IgD-negative memory B cell (primary cell): ENCODE results near the gene PRKN. TPM values are rescaled to one million over a fixed set of nuclear protein-coding genes. Genes with fewer than 3 reads are reported as not detected.

Experiments
- H3K27ac Mint-ChIP-seq, 3 donors: one replicate each; pipeline ENCODE4 v1.8.0; 2020 to 2022; ENCODE audit warnings: mild to moderate bottlenecking in 3 of 3, mixed read lengths in 3 of 3, moderate library complexity in 1 of 3
- H3K27me3 Mint-ChIP-seq: one replicate; pipeline ENCODE4 v1.8.0; 2021; ENCODE audit warnings: mixed read lengths
- H3K36me3 Mint-ChIP-seq: one replicate; pipeline ENCODE4 v1.8.0; 2020; ENCODE audit warnings: mild to moderate bottlenecking, mixed read lengths
- H3K4me1 Mint-ChIP-seq, 3 donors: one replicate each; pipeline ENCODE4 v1.8.0; 2020 to 2022; ENCODE audit warnings: mixed read lengths in 3 of 3, mild to moderate bottlenecking in 1 of 3
- H3K4me3 Mint-ChIP-seq, 4 donors: one replicate each; pipeline ENCODE4 v1.8.0; 2020 to 2022; ENCODE audit warnings: mild to moderate bottlenecking in 4 of 4, mixed read lengths in 4 of 4, moderate library complexity in 3 of 4
- H3K9me3 Mint-ChIP-seq, 3 donors: one replicate each; pipeline ENCODE4 v1.8.0; 2020 to 2021; ENCODE audit warnings: mixed read lengths in 3 of 3, mild to moderate bottlenecking in 1 of 3
- polyA plus RNA-seq: library from polyadenylated mRNA; unstranded; fragments of 300-500 nt; fragmentation: Illumina TruSeq; gene quantifications from one replicate; pipeline ENCODE4 v1.2.3, GENCODE V29; 2021

The PRKN gene
- polyA plus RNA-seq, 1 donor from 2014 or later = 0.55 TPM

GRCh38 chr6:161359618-161359945, 1368.0 kb downstream of the PRKN start:
- Mint-ChIP-seq H3K9me3 (peaks cover 0 to 12% (median 4%) of the 10 kb centered on the region in 3 donors), H3K4me3 (no peak overlapping the region), H3K27me3 (no peaks in the 10 kb centered on the region), H3K36me3 (peaks cover 5% of the 10 kb centered on the region), H3K27ac (no peak overlapping the region), H3K4me1 (peaks cover 0 to 10% (median 10%) of the 10 kb centered on the region in 3 donors)

DNA sequence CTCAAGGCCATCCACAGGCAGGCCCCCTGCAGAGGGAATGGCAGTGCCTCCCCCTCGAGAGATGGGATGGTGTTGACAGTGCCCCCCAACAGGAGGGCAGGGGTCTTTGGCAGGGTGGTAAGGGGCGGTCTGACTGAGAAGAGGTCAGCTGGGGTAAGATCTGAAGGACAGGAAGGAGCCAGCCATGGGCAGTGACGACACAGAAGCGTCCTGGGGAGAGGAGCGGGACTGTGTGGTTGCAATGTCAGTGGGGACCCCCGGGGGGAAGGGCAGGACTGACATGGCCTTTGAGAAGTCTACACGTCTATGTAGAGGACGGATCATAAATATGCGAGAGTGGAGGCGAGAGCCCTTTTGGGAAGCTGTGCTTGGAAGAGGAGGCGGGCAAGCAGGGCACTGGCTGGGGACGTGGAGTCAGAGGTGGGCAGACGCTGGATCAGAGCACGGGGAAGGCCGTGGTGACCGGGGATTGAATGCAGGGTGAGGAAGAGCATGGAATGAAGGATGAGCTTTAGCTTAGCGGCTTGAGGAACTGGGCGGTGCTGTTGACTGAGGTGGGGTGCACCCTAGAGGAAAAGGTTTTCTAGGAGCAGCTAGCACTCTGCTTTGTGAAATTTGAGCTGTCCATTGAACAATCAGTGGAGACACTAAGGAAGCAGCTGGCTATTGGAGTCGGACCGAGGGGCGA, 1371.3 kb downstream of the PRKN start:
- H3K4me1 Mint-ChIP-seq = peaks cover 0 to 10% (median 10%) of the 10 kb centered on the region in 3 donors
- H3K4me3 Mint-ChIP-seq = peak overlapping the region in 1 of 4 donors; percentile 52
- peaks cover 4% of the 10 kb centered on the region for H3K36me3 Mint-ChIP-seq
- peaks cover 0 to 6% (median 2%) of the 10 kb centered on the region in 3 donors for H3K9me3 Mint-ChIP-seq
- H3K27me3 Mint-ChIP-seq = no peaks in the 10 kb centered on the region
- peak overlapping the region in 1 of 3 donors; percentile 47 for H3K27ac Mint-ChIP-seq

DNA sequence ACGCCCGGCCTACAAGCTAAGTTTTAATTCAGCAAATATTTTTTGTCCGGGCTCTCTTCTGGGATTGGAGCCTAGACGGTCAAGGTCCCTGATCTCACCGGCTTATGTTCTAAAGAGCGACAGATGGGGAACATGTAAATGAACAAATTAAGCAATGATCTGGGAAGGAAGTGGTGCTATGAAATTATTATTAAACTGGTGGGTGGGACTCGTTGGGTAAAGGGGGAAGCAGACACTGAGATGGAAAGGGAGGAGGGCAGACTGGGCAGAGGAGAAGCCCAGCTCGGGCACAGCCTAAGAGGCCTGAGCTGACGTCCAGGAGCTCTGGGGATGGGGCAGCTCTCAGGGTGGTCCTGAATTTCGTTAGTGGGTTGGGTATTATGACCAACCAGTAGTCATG, 1371.9 kb downstream of the PRKN start:
- Mint-ChIP-seq H3K27ac (peak overlapping the region in 1 of 3 donors; percentile 47), H3K36me3 (peaks cover 4% of the 10 kb centered on the region), H3K4me1 (peaks cover 0 to 10% (median 10%) of the 10 kb centered on the region in 3 donors), H3K4me3 (no peak overlapping the region), H3K27me3 (no peaks in the 10 kb centered on the region), H3K9me3 (peaks cover 0 to 6% (median 2%) of the 10 kb centered on the region in 3 donors)

GRCh38 chr6:161354956-161355355, 1372.6 kb downstream of the PRKN start:
- H3K27me3 Mint-ChIP-seq = no peaks in the 10 kb centered on the region
- H3K36me3 Mint-ChIP-seq = peaks cover under 1% of the 10 kb centered on the region
- peaks cover 0 to 6% (median 2%) of the 10 kb centered on the region in 3 donors for H3K9me3 Mint-ChIP-seq
- no peak overlapping the region for H3K4me3 Mint-ChIP-seq
- H3K27ac Mint-ChIP-seq = peak overlapping the region in 2 of 3 donors; percentile 31 to 50
- peaks cover 0 to 10% (median 10%) of the 10 kb centered on the region in 3 donors for H3K4me1 Mint-ChIP-seq

- H3K4me1 Mint-ChIP-seq = peaks cover 0 to 10% (median 10%) of the 10 kb centered on the region in 3 donors
- peaks cover 0 to 6% (median 2%) of the 10 kb centered on the region in 3 donors for H3K9me3 Mint-ChIP-seq
- H3K27ac Mint-ChIP-seq = no peak overlapping the region
- no peaks in the 10 kb centered on the region for H3K27me3 Mint-ChIP-seq
- H3K4me3 Mint-ChIP-seq = no peak overlapping the region
- no peaks in the 10 kb centered on the region for H3K36me3 Mint-ChIP-seq
Observed at GRCh38 chr6:161354276-161354840, 1373.2 kb downstream of the PRKN start.

DNA sequence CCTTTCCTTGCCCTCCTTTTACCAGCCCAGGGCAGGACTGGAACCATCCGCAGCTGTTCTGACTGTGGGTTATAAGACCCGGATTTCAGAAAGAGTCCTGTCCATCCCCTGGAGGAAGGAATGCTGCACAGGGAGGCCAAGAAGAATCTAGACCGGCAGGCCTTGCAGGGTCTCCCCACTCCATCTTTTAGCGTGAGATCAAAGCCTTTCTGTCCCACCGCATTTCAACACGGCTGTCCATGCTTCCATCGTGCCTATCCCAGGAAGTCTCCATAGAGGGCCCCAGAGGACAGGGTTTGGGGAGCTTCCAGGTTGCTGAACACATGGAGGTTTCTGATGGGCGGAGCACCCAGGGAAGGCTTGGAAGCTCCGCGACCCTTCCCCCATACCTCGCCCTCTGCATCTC, 1374.4 kb downstream of the PRKN start:
- Mint-ChIP-seq H3K27me3 (no peaks in the 10 kb centered on the region), H3K36me3 (no peaks in the 10 kb centered on the region), H3K27ac (no peak overlapping the region), H3K9me3 (peaks cover 0 to 6% (median 2%) of the 10 kb centered on the region in 3 donors), H3K4me1 (peaks cover 0 to 10% (median 10%) of the 10 kb centered on the region in 3 donors), H3K4me3 (no peak overlapping the region)

- peaks cover 0 to 5% (median 3%) of the 10 kb centered on the region in 3 donors for H3K4me1 Mint-ChIP-seq
- peaks cover 0 to 6% (median 2%) of the 10 kb centered on the region in 3 donors for H3K9me3 Mint-ChIP-seq
- no peaks in the 10 kb centered on the region for H3K27me3 Mint-ChIP-seq
- no peak overlapping the region for H3K4me3 Mint-ChIP-seq
- no peak overlapping the region for H3K27ac Mint-ChIP-seq
- H3K36me3 Mint-ChIP-seq = no peaks in the 10 kb centered on the region
Observed at GRCh38 chr6:161351858-161352257, 1375.7 kb downstream of the PRKN start.

DNA sequence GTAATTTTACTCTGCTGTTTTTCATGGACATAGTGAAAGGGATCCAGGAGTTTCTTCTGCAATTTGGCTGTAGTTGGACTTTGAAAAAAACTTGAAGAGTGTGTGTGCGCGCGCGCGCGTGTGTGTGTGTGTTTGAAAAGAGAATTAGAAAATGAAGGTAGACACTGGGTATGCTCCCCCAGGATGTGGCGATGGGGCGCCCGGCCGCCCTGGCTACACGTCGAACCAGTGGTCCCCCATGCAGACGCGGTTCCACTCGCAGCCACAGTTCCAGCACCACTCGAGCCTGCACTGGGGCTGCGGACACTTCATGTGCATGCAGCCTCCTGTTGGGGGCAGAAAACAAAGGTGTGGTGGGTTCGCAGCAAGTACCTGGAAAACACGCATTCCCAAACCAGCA, 1377.7 kb downstream of the PRKN start:
- no peak overlapping the region for H3K4me3 Mint-ChIP-seq
- no peaks in the 10 kb centered on the region for H3K36me3 Mint-ChIP-seq
- H3K27ac Mint-ChIP-seq = no peak overlapping the region
- H3K27me3 Mint-ChIP-seq = no peaks in the 10 kb centered on the region
- H3K4me1 Mint-ChIP-seq = no peaks in the 10 kb centered on the region
- no peaks in the 10 kb centered on the region for H3K9me3 Mint-ChIP-seq

GRCh38 chr6:161348628-161348994, 1379.0 kb downstream of the PRKN start:
- Mint-ChIP-seq H3K9me3 (no peaks in the 10 kb centered on the region), H3K27ac (no peak overlapping the region), H3K27me3 (peaks cover 1% of the 10 kb centered on the region), H3K4me1 (no peaks in the 10 kb centered on the region), H3K36me3 (no peaks in the 10 kb centered on the region), H3K4me3 (no peak overlapping the region)

DNA sequence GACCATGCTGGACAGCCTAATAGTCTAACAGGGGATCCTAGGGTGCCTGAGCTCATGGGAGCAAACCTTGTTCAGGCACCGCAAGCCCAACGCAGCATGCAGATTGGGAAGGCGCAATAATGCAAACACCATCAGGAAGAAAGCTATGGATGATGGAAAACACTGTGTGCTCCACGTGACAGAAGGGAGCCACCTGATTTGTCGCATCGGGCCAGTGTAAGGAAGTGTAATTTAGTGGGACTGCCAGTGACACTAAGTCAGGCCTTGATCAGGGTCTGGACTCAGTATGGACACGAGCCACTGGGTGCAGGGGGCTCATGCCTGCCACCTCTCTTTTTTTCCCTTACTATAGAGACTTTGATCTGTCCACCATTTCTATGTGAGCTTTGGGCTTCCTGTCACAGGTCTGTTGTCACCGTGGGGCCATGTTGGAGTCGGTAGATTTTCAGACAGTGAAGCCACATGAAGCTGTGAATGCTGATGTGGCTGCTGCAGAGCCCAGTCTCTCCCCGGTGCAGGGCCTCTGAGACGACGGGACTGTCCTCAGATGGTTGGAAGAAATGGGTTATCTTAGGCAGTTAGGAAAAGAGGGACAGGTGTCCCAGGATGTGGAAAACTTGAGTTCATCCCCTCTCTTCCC, 1379.5 kb downstream of the PRKN start:
- Mint-ChIP-seq H3K27me3 (peaks cover 1% of the 10 kb centered on the region), H3K4me1 (no peaks in the 10 kb centered on the region), H3K4me3 (no peak overlapping the region), H3K36me3 (no peaks in the 10 kb centered on the region), H3K9me3 (no peaks in the 10 kb centered on the region), H3K27ac (no peak overlapping the region)

- Mint-ChIP-seq H3K4me1 (no peaks in the 10 kb centered on the region), H3K4me3 (no peak overlapping the region), H3K36me3 (no peaks in the 10 kb centered on the region), H3K27ac (no peak overlapping the region), H3K9me3 (no peaks in the 10 kb centered on the region), H3K27me3 (peaks cover 1% of the 10 kb centered on the region)
Observed at GRCh38 chr6:161347125-161347524, 1380.4 kb downstream of the PRKN start.

DNA sequence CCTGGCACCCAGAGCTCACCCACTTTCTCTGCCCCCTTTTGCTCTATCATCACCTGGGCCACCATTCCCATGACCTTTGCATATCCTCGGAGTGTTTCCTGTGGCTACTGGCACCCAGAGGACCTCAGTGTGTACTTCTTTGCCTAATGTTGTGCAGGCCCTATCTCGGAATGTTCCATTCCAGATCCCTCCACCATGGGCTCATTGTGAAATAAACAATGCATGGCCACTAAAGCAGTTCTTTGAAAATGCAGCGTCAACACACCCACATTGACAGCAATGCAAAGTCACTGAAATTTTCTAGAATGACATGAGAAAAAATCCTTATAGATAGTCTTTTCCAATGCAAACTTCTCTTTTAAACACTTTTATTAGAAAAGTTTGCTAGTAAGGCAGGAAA, 1380.8 kb downstream of the PRKN start:
- H3K27ac Mint-ChIP-seq = no peak overlapping the region
- H3K9me3 Mint-ChIP-seq = no peaks in the 10 kb centered on the region
- no peaks in the 10 kb centered on the region for H3K4me1 Mint-ChIP-seq
- peaks cover under 1% of the 10 kb centered on the region for H3K36me3 Mint-ChIP-seq
- no peak overlapping the region for H3K4me3 Mint-ChIP-seq
- H3K27me3 Mint-ChIP-seq = peaks cover 1% of the 10 kb centered on the region

DNA sequence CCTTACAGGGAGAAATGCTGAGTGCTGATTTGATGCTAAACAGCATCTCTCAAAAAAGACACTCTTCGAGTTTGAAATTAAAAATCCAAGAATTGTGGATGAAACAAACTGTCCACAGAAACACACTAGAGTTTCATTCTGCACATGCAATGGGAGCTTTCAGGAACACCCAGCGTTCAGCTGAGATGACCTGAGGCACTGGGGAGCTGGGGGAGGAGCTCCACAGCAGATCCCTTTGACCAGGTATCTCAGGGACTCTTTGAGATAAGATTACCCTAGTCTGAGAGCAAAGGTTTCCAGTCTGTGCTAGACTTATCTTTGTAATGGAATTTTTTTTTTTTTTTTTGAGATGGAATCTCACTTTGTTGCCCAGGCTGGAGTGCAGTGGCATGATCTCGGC, 1382.9 kb downstream of the PRKN start:
- no peak overlapping the region for H3K4me3 Mint-ChIP-seq
- H3K27ac Mint-ChIP-seq = no peak overlapping the region
- H3K36me3 Mint-ChIP-seq = peaks cover 1% of the 10 kb centered on the region
- H3K4me1 Mint-ChIP-seq = no peaks in the 10 kb centered on the region
- H3K27me3 Mint-ChIP-seq = peaks cover 1% of the 10 kb centered on the region
- H3K9me3 Mint-ChIP-seq = no peaks in the 10 kb centered on the region

GRCh38 chr6:161342039-161342438, 1385.5 kb downstream of the PRKN start:
- H3K36me3 Mint-ChIP-seq = peaks cover 1% of the 10 kb centered on the region
- no peaks in the 10 kb centered on the region for H3K9me3 Mint-ChIP-seq
- H3K4me1 Mint-ChIP-seq = no peaks in the 10 kb centered on the region
- H3K27me3 Mint-ChIP-seq = peaks cover 1% of the 10 kb centered on the region
- no peak overlapping the region for H3K27ac Mint-ChIP-seq
- H3K4me3 Mint-ChIP-seq = no peak overlapping the region

GRCh38 chr6:161341638-161342037, 1385.9 kb downstream of the PRKN start:
- no peak overlapping the region for H3K27ac Mint-ChIP-seq

DNA sequence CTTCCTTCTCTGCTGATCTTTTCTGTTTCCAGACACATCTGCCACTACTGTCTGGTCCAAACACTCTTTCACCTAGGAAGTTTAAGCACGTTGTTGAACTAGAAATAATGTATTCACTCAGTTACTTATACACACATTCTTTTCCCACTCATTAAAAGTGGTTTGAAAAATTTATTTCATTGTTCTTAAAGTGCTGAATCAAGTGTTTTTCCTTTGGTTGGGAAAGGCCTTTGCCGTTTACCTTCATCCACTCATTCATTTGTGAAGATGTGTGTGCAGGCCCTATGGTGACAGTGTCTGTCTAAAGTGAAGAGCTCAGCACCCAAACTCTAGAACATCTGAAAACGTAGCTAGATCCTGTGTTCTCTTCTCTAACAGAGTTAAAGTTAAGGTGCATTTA, 1389.6 kb downstream of the PRKN start:
- no peak overlapping the region for H3K4me3 Mint-ChIP-seq
- peaks cover 1% of the 10 kb centered on the region for H3K36me3 Mint-ChIP-seq
- H3K27me3 Mint-ChIP-seq = no peaks in the 10 kb centered on the region
- no peaks in the 10 kb centered on the region for H3K9me3 Mint-ChIP-seq
- no peaks in the 10 kb centered on the region for H3K4me1 Mint-ChIP-seq
- H3K27ac Mint-ChIP-seq = peak overlapping the region in 1 of 3 donors; percentile 58

More at GRCh38 chr6:161341638-161342037, 1385.9 kb downstream of the PRKN start:
- no peak overlapping the region for H3K4me3 Mint-ChIP-seq
- peaks cover 1% of the 10 kb centered on the region for H3K27me3 Mint-ChIP-seq
- H3K36me3 Mint-ChIP-seq = peaks cover 1% of the 10 kb centered on the region
- H3K4me1 Mint-ChIP-seq = no peaks in the 10 kb centered on the region
- H3K9me3 Mint-ChIP-seq = no peaks in the 10 kb centered on the region
